ENCODE measurements around the gene ARL6IP6. TPM values are rescaled to one million over a fixed set of nuclear protein-coding genes. Genes with fewer than 3 reads are reported as not detected.
A peak's percentile ranks its signal among the peaks of the same experiment; 100 is the strongest.

ARL6IP6 gene
- polyA plus RNA-seq, 4 donors: 5.7 to 21.9 (median 11.9) TPM

- Histone ChIP-seq H3K4me1 (ENCODE audit: control insufficient read depth in 3 of 3, insufficient read depth in 2 of 3, low read depth in 1 of 3, low read length in 2 of 3) (no peaks in the 10 kb centered on the region), H3K27me3 (ENCODE audit: control insufficient read depth in 3 of 3, insufficient read depth in 3 of 3, low read length in 3 of 3) (no peaks in the 10 kb centered on the region), H3K9me3 (ENCODE audit: control insufficient read depth in 2 of 2, insufficient read depth in 1 of 2, low read depth in 1 of 2, low read length in 1 of 2) (no peaks in the 10 kb centered on the region), H3K27ac (ENCODE audit: low read depth in 1 of 3, low read length in 2 of 3) (peak overlapping the region in 2 of 3 donors; percentile 65 to 75), H3K36me3 (ENCODE audit: control insufficient read depth in 3 of 3, insufficient read depth in 2 of 3, low read depth in 1 of 3, low read length in 3 of 3) (peaks cover 0 to 14% (median 0%) of the 10 kb centered on the region in 3 donors), H3K4me3 (ENCODE audit: low read depth in 1 of 3, low read length in 3 of 3) (peak overlapping the region in 1 of 3 donors; percentile 19)
- WGBS, 3 donors: 21 to 36% (median 25%) methylated on average over 8 of the region's 8 CpGs
- FAIRE-seq: no peak
- DNase-seq: peak; percentile 55 to 70
These were observed 24.2 kb upstream of the ARL6IP6 start for GRCh38 chr2:152694161-152694661.

GRCh38 chr2:152695763-152696162 lies 22.7 kb upstream of the ARL6IP6 start:
- H3K36me3 ChIP-seq (ENCODE audit: control insufficient read depth in 3 of 3, insufficient read depth in 2 of 3, low read depth in 1 of 3, low read length in 3 of 3): peaks cover 0 to 8% (median 0%) of the 10 kb centered on the region in 3 donors
- no peaks in the 10 kb centered on the region for H3K27me3 ChIP-seq (ENCODE audit: control insufficient read depth in 3 of 3, insufficient read depth in 3 of 3, low read length in 3 of 3)
- no peak overlapping the region for H3K4me3 ChIP-seq (ENCODE audit: low read depth in 1 of 3, low read length in 3 of 3)
- 95 to 99% (median 98%) methylated on average over 3 of the region's 3 CpGs for WGBS, 3 donors
- no peaks in the 10 kb centered on the region for H3K4me1 ChIP-seq (ENCODE audit: control insufficient read depth in 3 of 3, insufficient read depth in 2 of 3, low read depth in 1 of 3, low read length in 2 of 3)
- FAIRE-seq: no peak
- DNase-seq: no peak
- H3K9me3 ChIP-seq (ENCODE audit: control insufficient read depth in 2 of 2, insufficient read depth in 1 of 2, low read depth in 1 of 2, low read length in 1 of 2): no peaks in the 10 kb centered on the region
- H3K27ac ChIP-seq (ENCODE audit: low read depth in 1 of 3, low read length in 2 of 3): no peak overlapping the region

DNA sequence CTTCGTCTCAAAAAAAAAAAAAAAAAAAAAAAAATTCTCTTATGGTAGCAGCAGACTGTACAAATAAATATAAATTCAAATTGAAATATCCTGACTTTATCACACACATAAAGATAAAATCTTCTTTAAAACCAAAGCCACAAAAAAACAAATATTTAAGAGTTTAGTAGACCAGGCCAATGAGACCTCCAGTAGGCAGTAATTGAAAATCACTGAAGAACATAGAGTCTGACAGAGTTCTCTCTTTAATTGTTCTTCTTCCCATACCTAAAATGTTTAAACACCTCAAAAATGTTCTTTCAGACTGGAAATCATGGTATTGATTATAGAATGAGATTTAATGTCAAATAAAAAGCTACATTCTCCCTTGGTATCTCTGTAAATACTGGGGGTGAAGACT lies 21.9 kb upstream of the ARL6IP6 start:
- FAIRE-seq: no peak
- 89 to 100% methylated on average over 1 of the region's 1 CpG; no CpG with 5 or more reads in 1 of the 3 donors for WGBS, 3 donors
- Histone ChIP-seq H3K27me3 (ENCODE audit: control insufficient read depth in 3 of 3, insufficient read depth in 3 of 3, low read length in 3 of 3) (no peaks in the 10 kb centered on the region), H3K4me1 (ENCODE audit: control insufficient read depth in 3 of 3, insufficient read depth in 2 of 3, low read depth in 1 of 3, low read length in 2 of 3) (no peaks in the 10 kb centered on the region), H3K36me3 (ENCODE audit: control insufficient read depth in 3 of 3, insufficient read depth in 2 of 3, low read depth in 1 of 3, low read length in 3 of 3) (peaks cover 0 to 12% (median 0%) of the 10 kb centered on the region in 3 donors), H3K9me3 (ENCODE audit: control insufficient read depth in 2 of 2, insufficient read depth in 1 of 2, low read depth in 1 of 2, low read length in 1 of 2) (peaks cover 0 to 4% of the 10 kb centered on the region in 2 donors), H3K4me3 (ENCODE audit: low read depth in 1 of 3, low read length in 3 of 3) (no peak overlapping the region), H3K27ac (ENCODE audit: low read depth in 1 of 3, low read length in 2 of 3) (no peak overlapping the region)
- no peak for DNase-seq

GRCh38 chr2:152701198-152701597 lies 17.2 kb upstream of the ARL6IP6 start:
- 95 to 98% (median 96%) methylated on average over 7 of the region's 7 CpGs for WGBS, 3 donors
- Histone ChIP-seq H3K27ac (ENCODE audit: low read depth in 1 of 3, low read length in 2 of 3) (no peak overlapping the region), H3K27me3 (ENCODE audit: control insufficient read depth in 3 of 3, insufficient read depth in 3 of 3, low read length in 3 of 3) (no peaks in the 10 kb centered on the region), H3K9me3 (ENCODE audit: control insufficient read depth in 2 of 2, insufficient read depth in 1 of 2, low read depth in 1 of 2, low read length in 1 of 2) (peaks cover 0 to 10% of the 10 kb centered on the region in 2 donors), H3K4me3 (ENCODE audit: low read depth in 1 of 3, low read length in 3 of 3) (no peak overlapping the region), H3K4me1 (ENCODE audit: control insufficient read depth in 3 of 3, insufficient read depth in 2 of 3, low read depth in 1 of 3, low read length in 2 of 3) (peaks cover 0 to 3% (median 0%) of the 10 kb centered on the region in 3 donors), H3K36me3 (ENCODE audit: control insufficient read depth in 3 of 3, insufficient read depth in 2 of 3, low read depth in 1 of 3, low read length in 3 of 3) (peaks cover 0 to 13% (median 5%) of the 10 kb centered on the region in 3 donors)
- DNase-seq: no peak
- FAIRE-seq: no peak

DNA sequence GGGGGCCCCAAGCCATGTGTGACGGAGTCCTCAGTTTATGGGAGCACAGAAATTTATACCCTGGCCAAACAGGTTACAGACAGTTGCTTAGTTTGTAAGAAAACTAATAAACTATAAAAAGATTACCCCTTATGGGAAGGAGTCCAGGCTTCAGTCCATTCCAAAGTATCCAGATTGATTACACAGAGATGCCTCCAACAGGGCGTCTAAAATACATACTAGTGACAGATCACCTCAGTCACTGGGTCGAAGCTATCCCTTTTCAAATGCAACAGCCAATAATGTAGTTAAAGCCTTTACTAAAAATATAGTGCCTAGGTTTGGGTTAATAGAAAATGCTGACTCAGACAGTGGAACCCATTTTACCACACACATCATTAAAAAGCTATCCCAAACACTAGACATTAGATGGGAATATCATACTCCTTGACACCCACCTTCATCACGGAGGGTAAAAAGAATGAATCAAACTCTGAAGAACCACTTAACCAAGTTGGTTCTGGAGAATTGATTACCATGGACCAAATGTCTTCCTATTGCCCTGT lies 11.9 kb upstream of the ARL6IP6 start:
- no peak overlapping the region for H3K4me3 ChIP-seq (ENCODE audit: low read depth in 1 of 3, low read length in 3 of 3)
- H3K27me3 ChIP-seq (ENCODE audit: control insufficient read depth in 3 of 3, insufficient read depth in 3 of 3, low read length in 3 of 3): no peaks in the 10 kb centered on the region
- DNase-seq (no peak), FAIRE-seq (no peak)
- no peak overlapping the region for H3K27ac ChIP-seq (ENCODE audit: low read depth in 1 of 3, low read length in 2 of 3)
- H3K36me3 ChIP-seq (ENCODE audit: control insufficient read depth in 3 of 3, insufficient read depth in 2 of 3, low read depth in 1 of 3, low read length in 3 of 3): peaks cover 3 to 14% (median 14%) of the 10 kb centered on the region in 3 donors
- 94 to 97% (median 95%) methylated on average over 4 of the region's 4 CpGs for WGBS, 3 donors
- peaks cover 0 to 6% of the 10 kb centered on the region in 2 donors for H3K9me3 ChIP-seq (ENCODE audit: control insufficient read depth in 2 of 2, insufficient read depth in 1 of 2, low read depth in 1 of 2, low read length in 1 of 2)
- peaks cover 0 to 3% (median 0%) of the 10 kb centered on the region in 3 donors for H3K4me1 ChIP-seq (ENCODE audit: control insufficient read depth in 3 of 3, insufficient read depth in 2 of 3, low read depth in 1 of 3, low read length in 2 of 3)

GRCh38 chr2:152708742-152709141 lies 9.7 kb upstream of the ARL6IP6 start:
- 93 to 97% (median 95%) methylated on average over 2 of the region's 2 CpGs for WGBS, 3 donors
- no peaks in the 10 kb centered on the region for H3K27me3 ChIP-seq (ENCODE audit: control insufficient read depth in 3 of 3, insufficient read depth in 3 of 3, low read length in 3 of 3)
- no peak overlapping the region for H3K4me3 ChIP-seq (ENCODE audit: low read depth in 1 of 3, low read length in 3 of 3)
- no peak overlapping the region for H3K27ac ChIP-seq (ENCODE audit: low read depth in 1 of 3, low read length in 2 of 3)
- H3K9me3 ChIP-seq (ENCODE audit: control insufficient read depth in 2 of 2, insufficient read depth in 1 of 2, low read depth in 1 of 2, low read length in 1 of 2): no peaks in the 10 kb centered on the region
- DNase-seq (no peak), FAIRE-seq (no peak)
- H3K4me1 ChIP-seq (ENCODE audit: control insufficient read depth in 3 of 3, insufficient read depth in 2 of 3, low read depth in 1 of 3, low read length in 2 of 3): no peaks in the 10 kb centered on the region
- H3K36me3 ChIP-seq (ENCODE audit: control insufficient read depth in 3 of 3, insufficient read depth in 2 of 3, low read depth in 1 of 3, low read length in 3 of 3): peaks cover 3 to 13% (median 12%) of the 10 kb centered on the region in 3 donors

DNA sequence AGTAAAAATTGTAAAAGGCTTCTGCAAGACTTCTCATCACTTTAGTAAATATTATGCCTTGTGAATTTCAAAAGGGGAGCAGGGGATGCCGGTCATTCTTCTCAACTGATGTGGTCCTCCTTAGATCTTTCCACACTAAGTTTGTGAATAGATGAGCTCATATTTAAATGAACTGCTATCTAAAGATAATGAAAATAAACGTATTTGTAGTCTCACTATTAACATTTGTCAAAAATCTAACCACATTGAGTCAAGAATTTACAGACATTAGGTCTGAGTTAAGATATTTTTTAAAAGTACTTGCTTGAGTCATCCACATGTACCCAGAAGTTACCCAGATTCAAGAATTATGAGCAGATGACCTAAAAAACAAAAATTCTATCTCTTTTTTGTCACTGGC lies 7.7 kb upstream of the ARL6IP6 start:
- H3K9me3 ChIP-seq (ENCODE audit: control insufficient read depth in 2 of 2, insufficient read depth in 1 of 2, low read depth in 1 of 2, low read length in 1 of 2): no peaks in the 10 kb centered on the region
- no peak for DNase-seq
- no peak for FAIRE-seq
- no peaks in the 10 kb centered on the region for H3K27me3 ChIP-seq (ENCODE audit: control insufficient read depth in 3 of 3, insufficient read depth in 3 of 3, low read length in 3 of 3)
- no peak overlapping the region for H3K4me3 ChIP-seq (ENCODE audit: low read depth in 1 of 3, low read length in 3 of 3)
- H3K36me3 ChIP-seq (ENCODE audit: control insufficient read depth in 3 of 3, insufficient read depth in 2 of 3, low read depth in 1 of 3, low read length in 3 of 3): peaks cover 3 to 12% (median 10%) of the 10 kb centered on the region in 3 donors
- no peak overlapping the region for H3K27ac ChIP-seq (ENCODE audit: low read depth in 1 of 3, low read length in 2 of 3)
- 49 to 69% (median 64%) methylated on average over 2 of the region's 2 CpGs for WGBS, 3 donors
- H3K4me1 ChIP-seq (ENCODE audit: control insufficient read depth in 3 of 3, insufficient read depth in 2 of 3, low read depth in 1 of 3, low read length in 2 of 3): no peaks in the 10 kb centered on the region

DNA sequence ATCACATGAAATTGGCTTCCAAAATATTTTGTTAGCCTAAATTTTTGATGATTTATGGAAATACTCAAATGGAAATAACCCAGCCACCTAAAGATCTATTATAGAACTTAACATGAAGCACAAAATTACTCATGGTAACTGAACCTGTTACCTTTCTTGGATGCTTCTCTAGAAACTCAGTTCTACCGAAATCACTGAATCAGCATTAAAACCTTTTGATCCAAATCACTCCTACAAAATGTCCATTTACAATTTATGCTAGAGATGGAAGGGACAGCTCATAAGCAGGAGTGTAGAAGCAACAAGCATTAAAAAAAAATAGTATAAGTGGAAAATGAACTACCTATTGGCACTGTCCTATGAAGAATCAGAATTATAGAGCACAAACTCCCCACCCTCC lies 3.3 kb upstream of the ARL6IP6 start:
- peaks cover 0 to 4% (median 4%) of the 10 kb centered on the region in 3 donors for H3K36me3 ChIP-seq (ENCODE audit: control insufficient read depth in 3 of 3, insufficient read depth in 2 of 3, low read depth in 1 of 3, low read length in 3 of 3)
- 56 to 73% (median 72%) methylated on average over 1 of the region's 1 CpG for WGBS, 3 donors
- H3K4me1 ChIP-seq (ENCODE audit: control insufficient read depth in 3 of 3, insufficient read depth in 2 of 3, low read depth in 1 of 3, low read length in 2 of 3): peaks cover 2 to 10% (median 3%) of the 10 kb centered on the region in 3 donors
- FAIRE-seq (no peak), DNase-seq (no peak)
- no peak overlapping the region for H3K4me3 ChIP-seq (ENCODE audit: low read depth in 1 of 3, low read length in 3 of 3)
- H3K9me3 ChIP-seq (ENCODE audit: control insufficient read depth in 2 of 2, insufficient read depth in 1 of 2, low read depth in 1 of 2, low read length in 1 of 2): no peaks in the 10 kb centered on the region
- no peaks in the 10 kb centered on the region for H3K27me3 ChIP-seq (ENCODE audit: control insufficient read depth in 3 of 3, insufficient read depth in 3 of 3, low read length in 3 of 3)
- no peak overlapping the region for H3K27ac ChIP-seq (ENCODE audit: low read depth in 1 of 3, low read length in 2 of 3)
